HG03095 (cell line): ENCODE measurements around the gene SUPT6H.

Experiments used
- ATAC-seq: cut with Tn5 transposase; IDR thresholded peaks from one replicate; pipeline ENCODE4 v1.9.1; 2021; ENCODE audit warnings: moderate library complexity; ENCODE audit not compliant: unreplicated experiment

Gene SUPT6H

DNA sequence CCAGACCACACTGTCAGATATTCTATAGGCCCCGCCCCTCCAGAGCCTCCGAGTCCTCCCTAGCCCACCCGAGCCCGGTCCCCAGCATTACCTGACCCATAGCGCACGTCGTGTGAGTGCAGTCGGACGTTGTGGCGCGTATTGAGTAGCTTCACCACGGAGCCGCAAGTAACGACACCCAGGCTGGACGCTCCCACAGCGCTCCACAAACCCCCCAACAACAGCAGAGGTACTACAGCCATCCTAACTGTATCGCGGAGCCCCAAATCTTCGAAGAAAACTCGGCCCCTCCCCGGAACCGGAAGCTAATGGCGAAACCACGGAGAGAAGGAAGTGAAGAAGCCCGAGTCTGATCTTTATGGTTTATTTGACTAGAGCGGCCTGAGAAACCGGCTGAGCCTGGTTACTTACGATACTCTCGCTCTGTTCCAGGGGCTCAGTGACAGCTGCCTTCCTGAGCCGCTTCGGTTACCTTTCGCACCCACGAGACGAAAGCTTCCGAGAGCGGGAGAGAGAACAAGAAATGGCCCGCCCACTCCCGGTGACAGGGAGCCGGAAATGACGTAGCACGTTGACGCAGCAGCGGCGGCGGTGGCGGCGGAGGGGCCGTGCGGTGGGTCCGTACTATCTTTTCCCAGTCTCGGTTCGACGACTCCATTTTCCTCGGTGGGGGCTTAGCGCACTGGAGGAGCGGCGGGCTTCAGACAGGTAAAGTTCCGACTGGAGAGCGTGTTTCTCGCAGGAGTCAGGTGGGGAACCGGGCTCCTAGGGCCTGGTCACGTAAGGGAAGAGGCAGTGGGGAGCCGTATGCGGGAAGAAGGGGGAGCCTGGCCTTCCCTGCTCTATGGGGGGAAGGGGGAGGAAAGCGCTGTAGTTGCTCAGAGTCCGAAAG lies at the start of gene SUPT6H, which contains the start of gene SDF2:
SUPT6H (plus strand) TSS at position 571 of the 892 bp plus-strand sequence. CDS start 11,197 bp downstream, outside the sequence.
SDF2 (minus strand) TSS at position 272 of the 892 bp plus-strand sequence; CDS start at position 242, 30 bp downstream.
- peak; percentile 69 for ATAC-seq

DNA sequence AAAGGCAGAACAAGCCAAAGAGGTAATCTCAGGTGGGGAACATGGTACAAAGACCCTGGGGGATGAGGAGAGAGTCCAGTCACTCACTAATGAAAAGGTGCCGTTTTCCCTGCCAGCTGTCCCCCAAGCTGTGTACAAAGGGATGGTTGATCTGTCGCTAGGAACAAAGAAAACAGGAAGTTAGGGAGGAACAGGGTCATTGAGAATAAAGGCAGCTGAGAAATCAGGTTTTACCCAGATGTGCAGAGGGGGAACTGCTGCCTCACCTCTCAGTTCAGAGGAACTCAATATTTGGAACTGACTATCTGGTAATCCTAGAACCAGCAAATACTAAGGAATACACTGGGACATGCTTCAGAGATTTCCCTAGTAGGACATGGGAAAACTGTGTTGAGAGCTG lies 49.5 kb upstream of the SUPT6H start:
- ATAC-seq: no peak

DNA sequence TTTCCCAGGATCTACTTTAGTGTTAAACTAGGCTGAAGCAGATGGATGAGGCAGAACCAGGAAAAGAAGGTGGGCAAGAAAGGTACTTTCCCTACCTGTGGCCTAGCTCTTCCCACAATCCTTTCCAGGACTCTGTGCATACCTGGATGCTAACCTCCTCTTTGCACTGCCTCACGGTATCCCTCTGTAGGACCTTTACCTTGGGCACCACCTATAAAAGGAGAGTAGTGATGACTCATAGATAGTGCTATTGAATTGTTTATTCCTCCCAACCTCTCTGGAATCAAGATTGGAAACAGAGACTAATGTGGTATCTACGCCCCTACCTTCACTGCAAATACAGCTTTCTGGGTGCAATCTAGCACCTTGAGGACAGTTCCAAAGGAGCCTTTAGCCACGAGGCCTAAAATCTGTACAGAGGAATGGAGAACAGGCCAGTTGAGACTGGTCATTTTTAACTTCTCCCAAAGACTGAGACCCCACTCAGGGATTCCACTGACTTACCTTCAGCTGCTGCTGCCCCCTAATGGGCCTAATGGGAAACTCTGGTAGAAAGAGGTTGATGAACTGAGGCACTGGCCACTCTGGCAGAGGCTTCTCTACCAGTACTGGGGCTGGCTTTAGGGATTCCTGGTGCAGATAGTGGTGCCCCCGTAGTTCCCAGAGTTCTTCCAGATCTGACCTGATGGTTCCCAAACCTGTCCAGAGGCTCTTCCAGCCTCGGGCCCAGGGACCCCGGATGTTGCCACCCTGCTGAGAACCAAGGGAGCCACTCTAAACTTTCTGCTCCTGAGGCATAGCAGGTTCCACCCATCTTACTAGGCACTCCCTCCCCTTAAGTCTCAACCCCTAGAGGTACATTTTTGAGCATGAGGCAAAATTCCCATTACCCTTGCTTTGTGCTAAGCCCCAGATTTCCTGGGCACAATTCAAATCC lies 48.8 kb upstream of the SUPT6H start:
- ATAC-seq: no peak

- ATAC-seq: no peak
Measured at GRCh38 chr17:28613931-28614381, 48.0 kb upstream of the SUPT6H start, which contains the start of gene RSKR. RSKR (minus strand) TSS chr17:28614185; CDS start chr17:28614161, 24 bp downstream.

DNA sequence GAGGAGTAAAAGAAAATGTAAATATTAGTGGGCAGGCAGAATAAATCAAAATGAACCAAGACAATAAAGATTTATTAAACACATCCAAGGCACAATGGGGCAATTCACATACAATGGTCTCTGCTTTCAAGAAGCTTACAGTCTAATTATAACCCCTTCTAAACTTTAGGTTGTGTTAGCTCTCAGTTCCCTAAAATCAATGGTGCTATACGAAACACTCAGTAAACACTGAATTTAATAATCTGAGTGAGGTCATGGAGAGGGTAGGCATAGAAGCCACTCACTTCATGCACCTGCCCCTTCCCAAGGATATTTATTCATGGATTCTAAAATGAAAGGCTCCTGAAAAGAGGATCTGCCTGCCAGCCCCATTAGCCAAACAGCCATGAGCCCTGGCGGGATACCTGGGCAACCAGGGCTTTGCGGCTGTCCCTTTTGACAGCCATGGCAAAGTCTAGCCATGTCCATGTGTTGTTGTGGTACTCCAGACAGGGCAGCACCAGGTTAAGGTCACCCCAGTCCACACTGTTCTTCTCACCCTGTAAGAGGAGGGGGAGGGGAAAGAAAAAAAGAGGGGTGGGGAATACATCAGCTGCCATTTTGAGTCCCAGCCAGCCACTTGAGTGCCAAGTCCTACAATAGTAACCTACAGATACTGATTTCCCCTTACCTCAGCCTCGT lies 46.6 kb upstream of the SUPT6H start:
- ATAC-seq: no peak

DNA sequence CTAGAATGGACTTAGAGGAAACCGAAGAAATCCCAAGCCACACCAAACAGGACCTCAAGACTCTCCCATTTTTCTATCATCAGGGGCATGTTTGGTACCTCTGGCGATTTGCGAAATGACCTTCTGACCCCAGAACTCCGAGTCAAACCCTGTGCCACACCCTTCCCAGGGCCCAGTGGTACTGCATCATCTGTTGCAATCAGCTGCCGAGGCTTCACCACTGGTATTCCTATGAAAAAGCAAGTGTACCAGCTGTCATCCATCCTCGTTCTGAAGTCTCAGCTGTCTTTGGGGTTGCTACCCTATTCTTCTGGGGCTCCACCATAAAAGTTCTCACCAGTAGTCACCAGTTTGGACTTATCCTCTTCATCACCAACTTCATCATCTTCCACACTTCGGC lies 45.7 kb upstream of the SUPT6H start:
- ATAC-seq: no peak

DNA sequence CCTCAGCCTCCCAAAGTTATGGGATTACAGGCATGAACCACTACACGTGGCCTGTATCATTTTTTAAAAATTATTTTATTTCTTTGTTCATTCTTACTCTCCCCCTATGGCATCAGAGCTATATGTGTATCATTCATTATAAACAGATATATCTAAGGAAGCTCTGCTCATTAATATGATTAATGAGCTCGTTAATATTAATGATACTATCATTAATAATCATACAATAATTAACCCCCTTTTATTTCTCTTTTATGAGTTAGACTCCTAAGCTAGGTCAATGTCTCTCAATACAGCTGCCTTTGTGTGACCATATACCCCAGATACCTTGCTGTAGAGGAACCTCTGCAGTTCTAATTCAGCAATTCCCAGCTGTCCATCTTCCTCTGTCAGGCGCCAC lies 43.5 kb upstream of the SUPT6H start:
- no peak for ATAC-seq

DNA sequence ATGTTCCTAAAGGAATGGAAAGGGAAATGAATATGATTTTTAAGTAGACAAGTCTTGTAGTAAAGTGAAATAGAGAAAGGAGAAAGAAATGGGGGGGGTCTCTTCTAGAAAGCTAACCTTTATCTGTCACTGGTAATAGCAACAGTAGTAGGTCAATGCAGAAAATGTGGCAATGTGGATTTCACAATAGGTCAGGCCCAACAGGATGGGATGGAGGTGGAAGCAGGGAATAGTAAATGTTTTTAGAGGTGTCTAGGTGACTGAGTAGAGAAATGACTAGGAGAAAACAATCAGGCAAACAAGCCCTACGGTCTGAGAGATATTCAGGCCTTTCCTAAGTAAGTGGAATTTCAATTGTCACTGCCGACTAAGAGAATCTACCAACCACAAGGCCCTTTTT lies 42.0 kb upstream of the SUPT6H start:
- ATAC-seq: no peak

DNA sequence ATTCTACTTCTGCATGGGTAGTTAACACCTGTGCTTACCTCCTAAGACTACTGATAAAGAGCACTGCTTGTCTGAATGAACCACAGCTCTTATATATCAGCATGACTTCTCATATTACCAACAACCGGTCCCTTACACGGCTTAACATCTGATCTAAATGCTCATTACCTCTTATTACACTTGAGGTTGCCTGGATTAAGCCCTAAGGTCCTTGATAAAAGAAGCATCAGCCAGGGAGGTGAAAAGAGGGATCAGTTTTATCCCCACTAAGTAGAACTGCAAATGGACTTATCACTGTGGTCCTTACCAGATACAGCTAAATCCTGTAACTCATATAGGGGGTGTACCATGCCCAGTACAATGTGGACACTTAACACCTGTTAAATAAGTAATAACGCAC lies 39.8 kb upstream of the SUPT6H start:
- no peak for ATAC-seq

DNA sequence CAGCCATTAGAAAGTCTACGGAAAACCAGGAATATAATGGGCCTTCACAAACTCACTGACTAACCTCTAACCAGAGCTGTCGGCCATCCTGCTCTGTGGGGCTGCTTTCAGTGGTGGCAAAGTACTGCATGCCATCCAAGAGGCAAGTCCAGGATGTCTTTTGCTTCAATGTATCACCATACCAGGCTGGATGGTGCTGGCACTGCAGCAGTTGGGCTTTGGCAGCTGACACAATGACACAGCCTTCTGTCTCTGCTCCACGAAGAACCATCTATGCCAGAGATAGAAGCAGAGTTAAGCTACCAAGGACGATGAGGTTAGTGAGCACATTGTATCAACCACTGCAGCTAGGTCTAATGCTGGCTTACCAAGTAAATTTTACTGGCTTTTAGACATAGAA lies 38.3 kb upstream of the SUPT6H start:
- ATAC-seq: no peak

- no peak for ATAC-seq
Measured at GRCh38 chr17:28624148-28624547, 37.9 kb upstream of the SUPT6H start.

DNA sequence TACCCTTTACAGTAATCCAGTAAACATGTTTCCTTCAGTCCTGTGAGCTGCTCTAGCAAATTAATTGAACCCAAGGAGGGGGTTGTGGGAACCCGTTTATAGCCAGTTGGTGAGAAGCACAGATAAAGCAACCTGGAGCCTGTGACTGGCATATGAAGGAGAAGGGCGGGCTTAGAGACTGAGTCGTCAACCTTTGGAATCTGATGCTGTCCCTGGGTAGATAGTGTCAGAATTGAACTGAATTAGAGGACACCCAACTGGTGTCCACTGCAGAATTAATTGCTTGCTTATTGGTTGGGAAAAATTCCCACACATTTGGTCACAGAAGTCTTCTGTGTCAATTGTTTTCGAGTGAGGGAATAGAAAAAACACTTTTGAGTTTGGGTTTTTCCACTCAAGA lies 35.2 kb upstream of the SUPT6H start:
- ATAC-seq: no peak

GRCh38 chr17:28634206-28634865 lies 27.7 kb upstream of the SUPT6H start:
- no peak for ATAC-seq

DNA sequence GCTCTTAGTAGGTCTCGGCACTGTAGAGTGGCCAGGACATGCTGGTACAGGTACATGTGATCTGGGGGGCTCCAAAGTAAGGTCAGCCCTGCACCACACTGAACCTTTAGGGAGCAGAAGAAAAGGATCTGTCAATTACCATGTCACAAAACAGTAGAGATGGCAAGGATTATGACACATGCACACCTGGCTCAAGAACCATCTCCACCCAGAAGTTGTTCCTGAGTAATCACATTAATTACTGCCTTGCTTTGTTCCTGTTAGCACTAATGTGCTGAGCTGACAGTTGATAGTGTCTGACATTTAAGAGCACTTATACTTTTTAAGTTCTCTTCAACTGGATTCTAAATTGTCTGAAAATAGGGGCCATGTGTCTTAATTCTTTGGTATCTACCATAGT lies 26.5 kb upstream of the SUPT6H start:
- ATAC-seq: no peak

DNA sequence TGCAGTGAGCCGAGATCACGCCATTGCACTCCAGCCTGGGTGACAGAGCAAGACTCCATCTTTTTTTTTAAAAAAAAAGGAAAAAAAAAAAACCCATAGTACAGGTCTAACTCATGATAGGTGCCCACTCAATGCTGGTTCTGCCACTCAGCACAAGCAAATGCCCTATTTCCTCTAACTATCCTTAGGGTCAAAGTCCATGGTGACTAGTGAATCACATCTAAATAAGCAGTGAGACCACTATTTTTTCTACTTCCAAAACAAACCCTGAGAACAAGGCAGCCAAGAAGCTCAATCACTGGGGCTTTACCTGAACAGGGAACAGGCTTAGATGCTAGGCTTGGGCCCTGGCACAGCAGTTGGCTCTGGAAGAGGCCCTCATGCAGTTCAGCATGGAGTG lies 20.4 kb upstream of the SUPT6H start:
- no peak for ATAC-seq

DNA sequence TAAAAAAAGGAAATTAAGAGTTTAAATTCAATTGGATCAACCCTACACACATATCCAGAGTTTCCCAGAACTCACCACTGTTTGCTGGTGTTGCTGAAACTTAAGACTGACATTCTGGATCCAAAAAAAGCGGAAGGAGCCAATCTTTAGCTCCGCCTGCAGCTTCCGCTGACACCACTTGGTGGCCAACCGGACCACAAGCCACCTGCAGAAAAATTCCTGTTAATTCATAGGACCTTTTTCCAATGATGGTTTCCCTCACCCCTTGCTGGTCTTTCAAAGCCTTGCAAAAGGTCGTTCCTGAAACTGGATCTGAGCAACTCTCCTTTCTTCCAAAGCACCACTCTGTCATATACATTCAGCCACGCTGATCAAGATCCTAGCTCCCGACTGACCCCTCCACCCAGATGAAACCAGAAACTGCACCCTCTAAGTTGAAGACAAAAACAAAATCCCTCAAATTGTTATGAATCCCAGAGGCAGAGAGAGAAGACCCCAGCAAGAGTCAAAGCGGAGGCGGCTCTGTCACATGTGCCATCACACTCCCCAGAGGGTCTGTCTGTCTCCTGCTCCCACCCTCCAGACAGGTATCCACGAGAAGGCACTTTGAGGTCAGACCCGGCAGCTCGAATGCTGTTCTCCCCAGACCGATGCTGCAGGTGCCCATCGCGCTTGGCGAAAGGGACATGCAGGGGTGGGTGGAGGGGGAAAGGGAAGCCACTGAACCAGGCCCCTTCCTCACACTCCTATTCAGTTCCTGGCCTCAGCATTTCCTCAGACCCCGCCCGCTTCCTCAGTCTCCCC lies 17.8 kb upstream of the SUPT6H start:
- no peak for ATAC-seq

DNA sequence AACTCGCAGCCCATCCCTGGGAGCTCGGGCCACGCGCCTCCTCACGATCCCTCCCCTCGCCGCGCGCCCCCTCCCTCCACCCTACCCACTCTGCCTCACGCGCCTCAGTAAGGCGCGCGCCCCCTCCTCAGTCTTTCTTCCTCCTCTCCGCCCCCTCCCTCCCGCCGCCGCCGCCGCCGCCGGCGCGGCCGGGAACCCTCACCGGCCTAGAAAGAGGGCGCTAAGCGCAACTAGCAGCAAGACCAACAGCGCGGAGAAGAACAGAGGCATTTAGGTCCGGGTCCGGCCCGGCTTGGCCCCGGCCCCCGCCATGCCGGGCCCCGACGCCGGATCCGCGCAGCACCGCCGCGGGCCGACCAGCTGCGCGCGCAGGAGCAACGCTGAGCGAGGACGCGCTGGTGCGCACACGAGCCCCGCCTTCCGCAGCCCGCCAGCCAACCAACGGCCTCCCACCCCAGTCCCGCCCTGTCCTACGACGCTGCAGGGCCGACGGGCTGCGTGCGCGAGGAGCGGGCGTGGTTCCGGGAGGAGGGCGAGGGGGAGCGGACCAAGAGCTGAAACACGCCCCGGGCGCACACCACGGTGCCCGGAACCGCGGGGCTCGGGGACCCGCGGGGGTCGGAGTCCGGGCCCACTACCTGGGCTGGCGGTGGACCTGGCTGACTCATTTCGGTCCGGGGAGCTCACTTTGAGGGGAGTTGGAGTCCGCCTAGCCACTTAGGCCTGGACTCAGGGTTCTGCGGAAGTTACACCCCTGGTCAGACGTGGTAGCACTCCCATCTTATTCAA lies 17.0 kb upstream of the SUPT6H start, which contains the start of gene BLTP2:
BLTP2 (minus strand) TSS at position 372 of the 789 bp plus-strand sequence; CDS start at position 270, 102 bp downstream.
- peak; percentile 89 for ATAC-seq

DNA sequence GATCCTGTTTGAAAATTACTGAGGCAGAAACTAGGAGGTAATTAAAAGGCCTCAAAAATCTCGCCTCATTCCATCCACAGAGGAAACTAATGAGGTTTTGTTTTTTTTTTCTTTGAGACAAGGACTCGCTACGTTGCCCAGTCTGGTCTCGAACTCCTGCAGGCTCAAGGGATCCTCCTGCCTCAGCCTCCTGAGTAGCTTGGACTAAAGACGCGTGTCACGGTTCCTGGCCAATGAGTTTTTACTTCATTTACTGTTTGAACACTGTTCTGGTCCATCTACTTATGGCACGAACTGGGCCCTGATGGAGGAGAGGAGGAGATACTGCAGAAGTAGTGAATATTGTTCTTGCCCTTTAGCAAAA lies 16.4 kb upstream of the SUPT6H start:
- no peak for ATAC-seq
